Lung (tissue), 12 donors: ENCODE data around the gene RPS27A. TPM values are rescaled to one million over a fixed set of nuclear protein-coding genes. Genes with fewer than 3 reads are reported as not detected.
"Not testable (repeated sequence)": the region's sequence is repeated elsewhere in the genome, so short reads cannot be mapped to it uniquely, and the experiment has no call there.

Experiments
- ATAC-seq: fragments of 200-7000 bp; cut with Tn5 transposase; one replicate; pipeline ENCODE4 v1.9.1; 2020; ENCODE audit warnings: moderate number of reproducible peaks; ENCODE audit not compliant: insufficient read depth, low FRiP score
- DNase-seq, 3 donors: peaks; one replicate each; pipeline ENCODE4 v3.0.0-alpha.2; 2013 to 2017
- H3K27ac ChIP-seq, 2 donors: one replicate each; pipeline ENCODE4 v1.5.1; 2013; ENCODE audit warnings: mild to moderate bottlenecking in 2 of 2, moderate library complexity in 2 of 2, control low read depth in 1 of 2, inconsistent platforms in 1 of 2, low read depth in 1 of 2, low read length in 1 of 2
- H3K27me3 ChIP-seq, 3 donors: one replicate each; pipeline ENCODE4 v1.5.1; 2013; ENCODE audit warnings: low read length in 2 of 3; ENCODE audit not compliant: control insufficient read depth in 3 of 3, insufficient read depth in 3 of 3
- H3K36me3 ChIP-seq, 4 donors: one replicate each; pipeline ENCODE4 v1.5.1; 2013; ENCODE audit warnings: low read length in 4 of 4, mild to moderate bottlenecking in 1 of 4, moderate library complexity in 1 of 4; ENCODE audit not compliant: control insufficient read depth in 4 of 4, insufficient read depth in 4 of 4
- H3K4me1 ChIP-seq, 5 donors: one replicate each; pipeline ENCODE4 v1.5.1; 2013; ENCODE audit warnings: low read length in 5 of 5, mild to moderate bottlenecking in 2 of 5, moderate library complexity in 1 of 5; ENCODE audit not compliant: control insufficient read depth in 5 of 5, insufficient read depth in 5 of 5
- H3K4me3 ChIP-seq: one replicate; pipeline ENCODE4 v1.5.1; 2013; ENCODE audit warnings: mild to moderate bottlenecking, control low read depth, moderate library complexity
- H3K9ac ChIP-seq, 2 donors: one replicate each; pipeline ENCODE4 v1.5.1; 2013; ENCODE audit warnings: low read length in 2 of 2, control low read depth in 1 of 2; ENCODE audit not compliant: insufficient read depth in 1 of 2
- H3K9me3 ChIP-seq, 4 donors: one replicate each; pipeline ENCODE4 v1.5.1; 2013; ENCODE audit warnings: low read length in 3 of 4, mild to moderate bottlenecking in 1 of 4, moderate library complexity in 1 of 4; ENCODE audit not compliant: control insufficient read depth in 4 of 4, insufficient read depth in 3 of 4
- WGBS, 2 donors: extraction: QIAGEN DNeasy Blood & Tissue Kit; methylation state at CpG; one replicate each; pipeline ENCODE4 v1.1.7; 2013; 5-methylcytosine and 5-hydroxymethylcytosine counted together
- polyA plus RNA-seq, 2 donors: library from polyadenylated mRNA; stranded (reverse); fragments of 200-250 nt; gene quantifications; one replicate each; pipeline ENCODE4 v1.2.1, GENCODE V29; 2013
- total RNA-seq, 2 donors: library from RNA; depleted of rRNA in 1 of 2; stranded (reverse); fragments of >200 nt in 1 of 2; gene quantifications; one replicate each; pipeline ENCODE4 v1.2.1, GENCODE V29; 2014 to 2021
- TF ChIP-seq, protein P1 (sequence below): IDR thresholded peaks from 2 replicates; pipeline ENCODE4 v1.5.1; 2012; ENCODE audit warnings: mild to moderate bottlenecking; ENCODE audit errors: control extremely low read depth, extremely low read depth
- donor health status: control.
- donor health status: control.
- donor health status: Bipolar disorder and iron deficiency.
- donor health status: healthy.
- donor health status: DM: yes; HTN: yes; CAD: no.

The RPS27A gene
- total and polyA plus RNA-seq, 4 donors: 715 to 1,640 (median 1,397) TPM

- H3K4me3 ChIP-seq: no peak overlapping the region
- no peak overlapping the region for H3K27ac ChIP-seq
- DNase-seq: no peak
- H3K27me3 ChIP-seq: no peaks in the 10 kb centered on the region
- peaks cover 0 to 3% (median 0%) of the 10 kb centered on the region in 5 donors for H3K4me1 ChIP-seq
- TF ChIP-seq, protein P1, sequence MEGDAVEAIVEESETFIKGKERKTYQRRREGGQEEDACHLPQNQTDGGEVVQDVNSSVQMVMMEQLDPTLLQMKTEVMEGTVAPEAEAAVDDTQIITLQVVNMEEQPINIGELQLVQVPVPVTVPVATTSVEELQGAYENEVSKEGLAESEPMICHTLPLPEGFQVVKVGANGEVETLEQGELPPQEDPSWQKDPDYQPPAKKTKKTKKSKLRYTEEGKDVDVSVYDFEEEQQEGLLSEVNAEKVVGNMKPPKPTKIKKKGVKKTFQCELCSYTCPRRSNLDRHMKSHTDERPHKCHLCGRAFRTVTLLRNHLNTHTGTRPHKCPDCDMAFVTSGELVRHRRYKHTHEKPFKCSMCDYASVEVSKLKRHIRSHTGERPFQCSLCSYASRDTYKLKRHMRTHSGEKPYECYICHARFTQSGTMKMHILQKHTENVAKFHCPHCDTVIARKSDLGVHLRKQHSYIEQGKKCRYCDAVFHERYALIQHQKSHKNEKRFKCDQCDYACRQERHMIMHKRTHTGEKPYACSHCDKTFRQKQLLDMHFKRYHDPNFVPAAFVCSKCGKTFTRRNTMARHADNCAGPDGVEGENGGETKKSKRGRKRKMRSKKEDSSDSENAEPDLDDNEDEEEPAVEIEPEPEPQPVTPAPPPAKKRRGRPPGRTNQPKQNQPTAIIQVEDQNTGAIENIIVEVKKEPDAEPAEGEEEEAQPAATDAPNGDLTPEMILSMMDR: no peak
- H3K36me3 ChIP-seq: peaks cover 7 to 40% (median 22%) of the 10 kb centered on the region in 4 donors
- 59 to 62% methylated on average over 4 of the region's 4 CpGs for WGBS, 2 donors
- H3K9me3 ChIP-seq: no peaks in the 10 kb centered on the region
- no peak for ATAC-seq
- H3K9ac ChIP-seq: no peak overlapping the region
Observed at GRCh38 chr2:55239656-55240222, 7.3 kb downstream of the RPS27A start.

GRCh38 chr2:55241582-55241981 is 9.1 kb downstream of the RPS27A start:
- WGBS, 2 donors: 91 to 93% methylated on average over 8 of the region's 8 CpGs
- H3K4me1 ChIP-seq, DNase-seq, H3K27ac ChIP-seq, H3K9me3 ChIP-seq, H3K4me3 ChIP-seq, H3K27me3 ChIP-seq, ATAC-seq, H3K9ac ChIP-seq: not testable (repeated sequence)
- H3K36me3 ChIP-seq: peaks cover 8 to 25% (median 10%) of the 10 kb centered on the region in 4 donors

DNA sequence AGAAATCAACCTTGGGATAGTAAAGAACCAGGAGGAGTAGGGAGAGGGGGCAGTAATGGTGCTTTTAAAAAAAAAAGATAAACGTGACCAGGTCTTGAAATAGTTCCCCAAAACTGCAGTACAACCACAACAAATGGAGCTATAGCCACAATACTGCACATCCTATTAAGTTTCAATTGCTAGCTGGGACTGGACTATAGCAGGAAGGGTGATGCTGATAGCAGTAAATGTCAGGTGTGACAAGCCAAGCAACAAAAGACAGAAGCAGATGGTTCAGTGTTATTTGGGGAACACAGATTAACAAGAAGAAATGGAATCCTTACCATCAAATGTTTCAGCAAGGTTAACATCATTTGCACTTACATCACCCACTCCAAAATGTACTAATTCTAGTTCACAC is 10.1 kb downstream of the RPS27A start:
- no peaks in the 10 kb centered on the region for H3K9me3 ChIP-seq
- ATAC-seq (no peak), DNase-seq (no peak)
- H3K27ac ChIP-seq: no peak overlapping the region
- TF ChIP-seq, protein P1: no peak
- H3K4me1 ChIP-seq: no peaks in the 10 kb centered on the region
- no peak overlapping the region for H3K9ac ChIP-seq
- H3K36me3 ChIP-seq: peaks cover 8 to 26% (median 11%) of the 10 kb centered on the region in 4 donors
- H3K4me3 ChIP-seq: no peak overlapping the region
- WGBS, 2 donors: 55 to 65% methylated on average over 1 of the region's 1 CpG
- H3K27me3 ChIP-seq: no peaks in the 10 kb centered on the region

GRCh38 chr2:55245411-55245810 is 12.9 kb downstream of the RPS27A start:
- Histone ChIP-seq H3K9me3 (no peaks in the 10 kb centered on the region), H3K27me3 (no peaks in the 10 kb centered on the region), H3K4me1 (no peaks in the 10 kb centered on the region), H3K4me3 (no peak overlapping the region), H3K27ac (no peak overlapping the region), H3K9ac (no peak overlapping the region), H3K36me3 (peaks cover 15 to 25% (median 17%) of the 10 kb centered on the region in 4 donors)
- DNase-seq (no peak), ATAC-seq (no peak)
- WGBS, 2 donors: 89 to 93% methylated on average over 5 of the region's 5 CpGs
- TF ChIP-seq, protein P1: no peak
